Measurements from ENCODE around the gene CBLN3.

CBLN3 gene

GRCh38 chr14:24416932-24417619 lies 12.4 kb downstream of the CBLN3 start:
- no peak overlapping the region for H3K4me3 ChIP-seq (ENCODE audit: low read length in 2 of 2)
- H3K14ac ChIP-seq (ENCODE audit: low read length), result no peak overlapping the region
- WGBS, 2 donors (ENCODE audit: extremely low coverage in 2 of 2, insufficient read length in 2 of 2, insufficient replicate concordance in 1 of 2), result no CpG with 5 or more reads among the region's 16 CpGs
- H3K79me1 ChIP-seq (ENCODE audit: low read depth, low read length), result no peaks in the 10 kb centered on the region
- peak overlapping the region; percentile 30 for H3K23ac ChIP-seq (ENCODE audit: low read depth, low read length, poor library complexity)
- H3K9ac ChIP-seq (ENCODE audit: low read depth, low read length, poor library complexity), result no peak overlapping the region
- H2BK12ac ChIP-seq (ENCODE audit: low read length), result no peak overlapping the region
- H3K18ac ChIP-seq (ENCODE audit: low read length), result no peak overlapping the region
- no peak overlapping the region for H4K8ac ChIP-seq (ENCODE audit: low read depth, low read length)
- H3K9me3 ChIP-seq (replicated peaks in 1 of 2; ENCODE audit: control insufficient read depth in 2 of 2, insufficient read depth in 1 of 2, low read depth in 1 of 2, low read length in 2 of 2), result no peaks in the 10 kb centered on the region
- no peak overlapping the region for H2BK5ac ChIP-seq (ENCODE audit: low read length)
- no peak overlapping the region for H2AK5ac ChIP-seq (ENCODE audit: low read depth, low read length)
- H3K4me2 ChIP-seq (ENCODE audit: insufficient read depth, low read length, poor library complexity, severe bottlenecking), result no peak overlapping the region
- H2BK120ac ChIP-seq (ENCODE audit: low read depth, low read length), result no peak overlapping the region
- H2AFZ ChIP-seq (ENCODE audit: low read length), result no peak overlapping the region
- no peaks in the 10 kb centered on the region for H3K4me1 ChIP-seq (ENCODE audit: control insufficient read depth in 2 of 2, insufficient read depth in 1 of 2, low read depth in 1 of 2, low read length in 2 of 2)
- H2BK15ac ChIP-seq (ENCODE audit: low read length), result no peak overlapping the region
- H4K91ac ChIP-seq (ENCODE audit: low read depth, low read length, poor library complexity), result no peak overlapping the region
- H3K4ac ChIP-seq (ENCODE audit: low read length), result no peak overlapping the region
- H3K27me3 ChIP-seq (ENCODE audit: control insufficient read depth in 3 of 3, insufficient read depth in 3 of 3, low read depth in 1 of 3, low read length in 3 of 3), result peaks cover 0 to 37% (median 0%) of the 10 kb centered on the region in 3 experiments
- DNase-seq (ENCODE audit: low spot score), result no peak
- no peak overlapping the region for H3K27ac ChIP-seq (replicated peaks; ENCODE audit: low read length)
- H3K36me3 ChIP-seq (replicated peaks in 1 of 2; ENCODE audit: control insufficient read depth in 2 of 2, insufficient read depth in 2 of 2, low read length in 2 of 2), result peaks cover 0 to 12% of the 10 kb centered on the region in 2 donors

GRCh38 chr14:24416254-24416931 lies 13.1 kb downstream of the CBLN3 start:
- Histone ChIP-seq H3K14ac (ENCODE audit: low read length) (no peak overlapping the region), H3K4me1 (ENCODE audit: control insufficient read depth in 2 of 2, insufficient read depth in 1 of 2, low read depth in 1 of 2, low read length in 2 of 2) (no peaks in the 10 kb centered on the region), H2BK15ac (ENCODE audit: low read length) (no peak overlapping the region), H3K23ac (ENCODE audit: low read depth, low read length, poor library complexity) (no peak overlapping the region), H2BK120ac (ENCODE audit: low read depth, low read length) (no peak overlapping the region), H3K18ac (ENCODE audit: low read length) (no peak overlapping the region), H2AK5ac (ENCODE audit: low read depth, low read length) (no peak overlapping the region), H2BK12ac (ENCODE audit: low read length) (no peak overlapping the region), H2AFZ (ENCODE audit: low read length) (no peak overlapping the region), H3K4me2 (ENCODE audit: insufficient read depth, low read length, poor library complexity, severe bottlenecking) (no peak overlapping the region), H4K8ac (ENCODE audit: low read depth, low read length) (no peak overlapping the region), H3K4ac (ENCODE audit: low read length) (no peak overlapping the region), H2BK5ac (ENCODE audit: low read length) (no peak overlapping the region), H3K79me1 (ENCODE audit: low read depth, low read length) (no peaks in the 10 kb centered on the region), H4K91ac (ENCODE audit: low read depth, low read length, poor library complexity) (no peak overlapping the region), H3K9ac (ENCODE audit: low read depth, low read length, poor library complexity) (peak overlapping the region; percentile 63), H3K27ac (replicated peaks; ENCODE audit: low read length) (no peak overlapping the region), H3K27me3 (ENCODE audit: control insufficient read depth in 3 of 3, insufficient read depth in 3 of 3, low read depth in 1 of 3, low read length in 3 of 3) (peaks cover 0 to 40% (median 0%) of the 10 kb centered on the region in 3 experiments), H3K36me3 (replicated peaks in 1 of 2; ENCODE audit: control insufficient read depth in 2 of 2, insufficient read depth in 2 of 2, low read length in 2 of 2) (peaks cover 0 to 12% of the 10 kb centered on the region in 2 donors), H3K4me3 (ENCODE audit: low read length in 2 of 2) (no peak overlapping the region), H3K9me3 (replicated peaks in 1 of 2; ENCODE audit: control insufficient read depth in 2 of 2, insufficient read depth in 1 of 2, low read depth in 1 of 2, low read length in 2 of 2) (no peaks in the 10 kb centered on the region)
- no peak for DNase-seq (ENCODE audit: low spot score)
- no CpG with 5 or more reads among the region's 19 CpGs for WGBS, 2 donors (ENCODE audit: extremely low coverage in 2 of 2, insufficient read length in 2 of 2, insufficient replicate concordance in 1 of 2)

- no peaks in the 10 kb centered on the region for H3K9me3 ChIP-seq (replicated peaks in 1 of 2; ENCODE audit: control insufficient read depth in 2 of 2, insufficient read depth in 1 of 2, low read depth in 1 of 2, low read length in 2 of 2)
- no peak overlapping the region for H2BK120ac ChIP-seq (ENCODE audit: low read depth, low read length)
- H3K18ac ChIP-seq (ENCODE audit: low read length), result no peak overlapping the region
- no peak overlapping the region for H4K8ac ChIP-seq (ENCODE audit: low read depth, low read length)
- H3K27me3 ChIP-seq (ENCODE audit: control insufficient read depth in 3 of 3, insufficient read depth in 3 of 3, low read depth in 1 of 3, low read length in 3 of 3), result peaks cover 0 to 37% (median 0%) of the 10 kb centered on the region in 3 experiments
- no peak overlapping the region for H3K27ac ChIP-seq (replicated peaks; ENCODE audit: low read length)
- no peak overlapping the region for H3K23ac ChIP-seq (ENCODE audit: low read depth, low read length, poor library complexity)
- no peak overlapping the region for H3K4me3 ChIP-seq (ENCODE audit: low read length in 2 of 2)
- no CpG with 5 or more reads among the region's 25 CpGs for WGBS, 2 donors (ENCODE audit: extremely low coverage in 2 of 2, insufficient read length in 2 of 2, insufficient replicate concordance in 1 of 2)
- DNase-seq (ENCODE audit: low spot score), result no peak
- H3K4ac ChIP-seq (ENCODE audit: low read length), result no peak overlapping the region
- H3K9ac ChIP-seq (ENCODE audit: low read depth, low read length, poor library complexity), result peak overlapping the region; percentile 13
- H2BK15ac ChIP-seq (ENCODE audit: low read length), result no peak overlapping the region
- H3K36me3 ChIP-seq (replicated peaks in 1 of 2; ENCODE audit: control insufficient read depth in 2 of 2, insufficient read depth in 2 of 2, low read length in 2 of 2), result peaks cover 0 to 17% of the 10 kb centered on the region in 2 donors
- no peak overlapping the region for H2BK5ac ChIP-seq (ENCODE audit: low read length)
- H3K4me1 ChIP-seq (ENCODE audit: control insufficient read depth in 2 of 2, insufficient read depth in 1 of 2, low read depth in 1 of 2, low read length in 2 of 2), result no peaks in the 10 kb centered on the region
- no peak overlapping the region for H4K91ac ChIP-seq (ENCODE audit: low read depth, low read length, poor library complexity)
- H3K14ac ChIP-seq (ENCODE audit: low read length), result no peak overlapping the region
- no peak overlapping the region for H2AFZ ChIP-seq (ENCODE audit: low read length)
- no peak overlapping the region for H2AK5ac ChIP-seq (ENCODE audit: low read depth, low read length)
- H2BK12ac ChIP-seq (ENCODE audit: low read length), result no peak overlapping the region
- H3K79me1 ChIP-seq (ENCODE audit: low read depth, low read length), result peaks cover 1% of the 10 kb centered on the region
- H3K4me2 ChIP-seq (ENCODE audit: insufficient read depth, low read length, poor library complexity, severe bottlenecking), result no peak overlapping the region
Observed at GRCh38 chr14:24415421-24416253, 13.8 kb downstream of the CBLN3 start.

Data from neuronal stem cell (in vitro differentiated cells).